HG02938 (cell line): ENCODE data around the gene TRIOBP.
"Not testable (repeated sequence)": the region's sequence is repeated elsewhere in the genome, so short reads cannot be mapped to it uniquely, and the experiment has no call there.

Experiments used
- ATAC-seq: cut with Tn5 transposase; IDR thresholded peaks from one replicate; pipeline ENCODE4 v1.9.1; 2021; ENCODE audit warnings: mild to moderate bottlenecking, moderate library complexity; ENCODE audit not compliant: unreplicated experiment

Gene TRIOBP

GRCh38 chr22:37769056-37769455 lies 72.2 kb downstream of the TRIOBP start:
- ATAC-seq = no peak

- ATAC-seq = no peak
These were observed 74.2 kb downstream of the TRIOBP start for GRCh38 chr22:37771081-37771480.

DNA sequence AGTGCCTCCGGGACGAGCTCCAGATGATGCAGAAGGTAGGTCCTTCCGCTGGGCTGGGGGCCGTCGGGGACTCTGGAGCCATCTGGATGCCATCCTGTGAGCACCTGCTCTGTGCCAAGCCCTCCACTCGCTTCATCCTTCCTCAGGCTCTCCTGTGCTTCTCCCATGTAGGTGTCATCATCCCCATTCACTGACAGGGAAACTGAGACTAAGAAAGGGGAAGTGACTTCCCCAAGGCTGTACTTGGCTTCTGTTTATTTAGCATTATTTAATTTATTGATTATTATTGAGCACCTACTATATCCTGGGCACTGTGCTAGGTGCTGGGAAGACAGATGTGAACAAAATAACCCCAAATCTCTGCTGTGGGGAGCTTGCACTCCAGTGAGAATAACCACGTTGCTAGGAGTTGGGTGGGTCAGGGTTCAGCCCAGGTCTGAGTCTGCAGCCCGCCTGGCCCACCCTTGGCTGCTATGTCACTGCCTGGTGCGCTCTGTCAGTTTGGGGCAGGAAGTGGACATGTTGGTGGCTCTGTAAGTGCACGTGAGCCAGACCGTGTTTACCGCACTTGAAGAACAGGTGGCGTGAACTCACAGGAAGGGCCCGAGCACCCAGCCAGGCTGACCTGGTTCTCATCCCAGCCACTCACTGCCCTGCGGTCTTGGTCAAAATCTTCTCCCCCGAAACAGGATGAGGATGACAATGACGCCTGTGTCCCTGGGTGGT lies 75.0 kb downstream of the TRIOBP start:
- no peak for ATAC-seq

- ATAC-seq = no peak
These were observed 77.9 kb downstream of the TRIOBP start for GRCh38 chr22:37774728-37775127.

GRCh38 chr22:37775785-37776638 lies 79.2 kb downstream of the TRIOBP start:
- no peak for ATAC-seq

DNA sequence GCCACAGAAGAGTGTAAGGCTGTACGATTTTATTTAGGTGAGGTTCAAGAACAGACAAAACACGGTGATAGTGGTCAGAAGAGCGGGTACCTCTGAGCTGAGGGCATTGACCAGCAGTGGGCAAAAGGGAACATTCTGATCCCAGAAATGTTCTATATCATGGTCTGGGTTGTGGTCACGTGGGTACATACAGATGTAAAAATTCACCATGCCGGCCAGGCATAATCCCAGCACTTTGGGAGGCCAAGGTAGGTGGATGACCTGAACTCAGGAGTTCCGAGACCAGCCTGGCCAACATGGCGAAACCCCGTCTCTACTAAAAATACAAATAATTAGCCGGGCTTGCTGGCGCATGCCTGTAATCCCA lies 79.8 kb downstream of the TRIOBP start:
- no peak for ATAC-seq

GRCh38 chr22:37777122-37777687 lies 80.4 kb downstream of the TRIOBP start:
- ATAC-seq = no peak

- ATAC-seq = no peak
These were observed 81.6 kb downstream of the TRIOBP start for GRCh38 chr22:37778370-37779009.

GRCh38 chr22:37781434-37782059 lies 84.7 kb downstream of the TRIOBP start:
- no peak for ATAC-seq

- no peak for ATAC-seq
These were observed 85.7 kb downstream of the TRIOBP start for GRCh38 chr22:37782340-37783168.

DNA sequence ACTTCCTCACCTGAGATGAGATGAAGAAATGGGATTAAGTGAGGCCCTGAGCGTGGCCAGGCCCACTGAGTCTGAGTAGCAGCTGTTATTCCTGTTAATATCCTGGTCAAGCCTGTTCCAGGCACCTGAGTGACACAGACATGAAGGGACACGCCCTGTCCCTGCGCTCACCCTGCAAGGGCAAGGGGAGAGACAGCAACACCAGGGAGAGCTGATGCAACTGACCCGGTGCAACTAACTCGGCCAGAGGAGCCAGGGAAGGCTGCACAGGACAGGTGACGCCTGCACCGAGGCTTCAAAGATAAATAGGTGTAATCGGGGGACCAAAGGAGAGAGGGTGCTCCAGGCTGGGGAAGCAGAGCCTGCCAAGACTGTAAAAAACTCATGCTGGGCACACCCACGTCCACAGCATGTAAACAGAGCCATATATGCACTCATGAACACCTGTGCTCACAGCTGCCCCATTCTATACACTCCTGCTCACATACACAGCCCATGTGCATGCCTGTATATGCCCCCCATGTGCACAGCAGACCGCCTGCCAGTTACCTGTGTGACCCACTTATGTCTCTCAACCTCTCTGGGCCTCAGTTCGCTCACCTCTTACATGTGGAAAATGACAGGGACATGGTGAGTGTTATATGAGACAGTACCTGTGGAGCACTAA lies 88.1 kb downstream of the TRIOBP start:
- no peak for ATAC-seq

- no peak for ATAC-seq
These were observed 93.4 kb downstream of the TRIOBP start for GRCh38 chr22:37790234-37790633.

- no peak for ATAC-seq
These were observed 95.6 kb downstream of the TRIOBP start for GRCh38 chr22:37792494-37792893.

DNA sequence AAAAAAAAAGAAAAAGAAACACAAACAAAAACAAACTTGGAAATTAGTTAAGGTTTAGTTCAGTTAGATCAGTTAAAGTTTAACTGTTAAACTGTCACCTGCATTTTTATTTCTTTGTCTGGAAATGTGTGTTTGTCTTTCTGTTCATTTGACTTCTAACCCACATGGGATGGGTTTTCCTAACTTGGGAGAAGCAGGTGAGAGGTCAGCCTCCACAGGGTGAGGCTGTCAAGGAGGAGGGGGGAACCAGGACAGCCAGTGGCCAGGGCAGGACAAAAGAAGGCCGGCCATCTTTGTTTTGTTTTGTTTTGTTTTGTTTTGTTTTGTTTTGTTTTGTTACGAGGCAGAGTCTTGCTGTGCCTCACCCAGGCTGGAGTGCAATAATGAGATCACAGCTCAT lies 97.5 kb downstream of the TRIOBP start:
- no peak for ATAC-seq

DNA sequence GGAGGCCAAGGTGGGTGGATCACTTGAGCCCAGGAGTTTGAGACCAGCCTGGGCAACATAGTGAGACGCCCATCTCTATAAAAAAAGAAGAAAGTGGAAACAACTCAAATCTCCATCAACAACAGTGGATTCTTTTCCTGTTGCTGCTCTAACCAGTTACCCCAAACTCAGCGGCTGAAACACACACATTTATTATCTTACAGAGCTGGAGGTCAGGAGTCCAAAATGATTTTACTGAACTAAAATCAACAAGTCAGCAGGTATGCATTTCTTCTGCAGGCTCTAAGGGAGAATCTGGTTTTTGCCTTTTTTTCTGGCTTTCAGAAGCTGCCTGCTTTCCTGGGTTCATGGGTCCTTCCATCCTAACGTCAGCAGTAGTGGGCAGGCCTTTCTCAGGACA lies 99.2 kb downstream of the TRIOBP start:
- no peak for ATAC-seq

DNA sequence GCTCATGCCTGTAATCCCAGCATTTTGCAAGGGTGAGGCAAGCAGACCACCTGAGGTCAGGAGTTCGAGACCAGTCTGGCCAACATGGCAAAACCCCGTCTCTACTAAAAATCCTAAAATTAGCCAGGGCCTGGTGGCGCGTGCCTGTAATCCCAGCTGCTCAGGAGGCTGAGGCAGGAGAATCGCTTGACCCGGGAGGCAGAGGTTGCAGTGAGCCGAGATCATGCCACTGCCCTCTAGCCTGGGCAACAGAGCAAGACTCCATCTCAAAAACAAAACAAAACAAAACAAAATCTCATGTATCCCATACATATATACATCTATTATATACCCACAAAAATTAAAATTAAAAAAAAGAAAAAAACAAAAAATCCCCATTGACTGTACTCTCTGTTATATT lies 100.4 kb downstream of the TRIOBP start:
- not testable (repeated sequence) for ATAC-seq

- ATAC-seq = no peak
These were observed 101.1 kb downstream of the TRIOBP start for GRCh38 chr22:37797874-37798500.

GRCh38 chr22:37799979-37800378 lies 103.1 kb downstream of the TRIOBP start:
- not testable (repeated sequence) for ATAC-seq

GRCh38 chr22:37801946-37802309 lies 105.1 kb downstream of the TRIOBP start:
- ATAC-seq = no peak
